CD4-positive, CD25-positive, alpha-beta regulatory T cell (primary cell): Measurements from ENCODE around the gene CMA1. TPM values are rescaled to one million over a fixed set of nuclear protein-coding genes. Genes with fewer than 3 reads are reported as not detected.

ENCODE experiments used
- ATAC-seq, 2 donors: fragments of 150-1000 bp; cut with Tn5 transposase; one replicate each; pipeline ENCODE4 v1.10.0; 2021; ENCODE audit warnings: low read depth in 2 of 2, moderate number of reproducible peaks in 2 of 2, moderate library complexity in 1 of 2
- DNase-seq, 3 donors: peaks; one replicate each; pipeline versions ENCODE4 v3.0.0 to v3.0.0-alpha.2; 2012 to 2022; ENCODE audit warnings: mixed read lengths in 1 of 3
- H3K27ac ChIP-seq: one replicate; pipeline ENCODE4 v1.7.0; 2013; ENCODE audit warnings: mild to moderate bottlenecking, low read length; ENCODE audit not compliant: insufficient read depth, poor library complexity, severe bottlenecking
- H3K27me3 ChIP-seq: one replicate; pipeline ENCODE4 v1.7.0; 2013; ENCODE audit warnings: low read length; ENCODE audit not compliant: control insufficient read depth, insufficient read depth
- H3K36me3 ChIP-seq: one replicate; pipeline ENCODE4 v1.7.0; 2013; ENCODE audit warnings: mild to moderate bottlenecking, low read length, moderate library complexity; ENCODE audit not compliant: control insufficient read depth, insufficient read depth
- H3K4me1 ChIP-seq: 2 replicates; pipeline ENCODE4 v1.7.0; 2013; ENCODE audit warnings: mild to moderate bottlenecking, low read length; ENCODE audit not compliant: insufficient read depth, control insufficient read depth, poor library complexity, severe bottlenecking
- H3K4me3 ChIP-seq: one replicate; pipeline ENCODE4 v1.7.0; 2013; ENCODE audit warnings: low read depth, mild to moderate bottlenecking, low read length, moderate library complexity
- H3K9me3 ChIP-seq, 2 experiments: 1 replicate in 1 of 2; 2 replicates in 1 of 2; pipeline ENCODE4 v1.7.0; 2013; ENCODE audit warnings: low read length in 2 of 2, mild to moderate bottlenecking in 1 of 2, moderate library complexity in 1 of 2; ENCODE audit not compliant: control insufficient read depth in 2 of 2
- H3K27ac Mint-ChIP-seq, 3 donors: one replicate each; pipeline ENCODE4 v1.8.0; 2020 to 2022; ENCODE audit warnings: mild to moderate bottlenecking in 3 of 3, mixed read lengths in 3 of 3, moderate library complexity in 2 of 3
- H3K27me3 Mint-ChIP-seq: one replicate; pipeline ENCODE4 v1.8.0; 2022; ENCODE audit warnings: mild to moderate bottlenecking, mixed read lengths
- H3K36me3 Mint-ChIP-seq: one replicate; pipeline ENCODE4 v1.8.0; 2020; ENCODE audit warnings: mixed read lengths
- H3K4me1 Mint-ChIP-seq, 4 donors: one replicate each; pipeline ENCODE4 v1.8.0; 2020 to 2022; ENCODE audit warnings: mixed read lengths in 4 of 4, mild to moderate bottlenecking in 1 of 4
- H3K4me3 Mint-ChIP-seq, 4 donors: one replicate each; pipeline ENCODE4 v1.8.0; 2020 to 2022; ENCODE audit warnings: mild to moderate bottlenecking in 4 of 4, mixed read lengths in 4 of 4, moderate library complexity in 3 of 4
- H3K9me3 Mint-ChIP-seq, 7 donors: one replicate each; pipeline ENCODE4 v1.8.0; 2020 to 2022; ENCODE audit warnings: mixed read lengths in 7 of 7, mild to moderate bottlenecking in 3 of 7, moderate library complexity in 2 of 7
- polyA plus RNA-seq, 4 donors: library from polyadenylated mRNA; unstranded; fragments of 300-500 nt; fragmentation: Illumina TruSeq; gene quantifications; one replicate each; pipeline ENCODE4 v1.2.3, GENCODE V29; 2021
- total RNA-seq: library from RNA; stranded (reverse); gene quantifications from one replicate; pipeline ENCODE4 v1.2.3, GENCODE V29; 2022

The CMA1 gene
- total and polyA plus RNA-seq, 5 donors from 2014 or later, result not detected

GRCh38 chr14:24465368-24465767, 42.7 kb downstream of the CMA1 start:
- Histone ChIP-seq H3K27ac (no peak overlapping the region), H3K4me3 (no peak overlapping the region), H3K36me3 (no peaks in the 10 kb centered on the region), H3K4me1 (peaks cover 7% of the 10 kb centered on the region), H3K9me3 (no peaks in the 10 kb centered on the region), H3K27me3 (no peaks in the 10 kb centered on the region)
- Mint-ChIP-seq H3K4me3 (no peak overlapping the region), H3K27ac (peak overlapping the region in 1 of 3 donors; percentile 82), H3K4me1 (peaks cover 4 to 27% (median 19%) of the 10 kb centered on the region in 4 donors), H3K9me3 (peaks cover 0 to 4% (median 1%) of the 10 kb centered on the region in 7 donors), H3K27me3 (peaks cover 5% of the 10 kb centered on the region), H3K36me3 (peaks cover 3% of the 10 kb centered on the region)
- ATAC-seq (peak in 1 of 2 donors; percentile 44), DNase-seq (no peak)

- Mint-ChIP-seq H3K4me3 (peak overlapping the region in 1 of 4 donors; percentile 14), H3K27me3 (peaks cover 5% of the 10 kb centered on the region), H3K9me3 (peaks cover 0 to 2% (median 0%) of the 10 kb centered on the region in 7 donors), H3K27ac (peak overlapping the region in 2 of 3 donors; percentile 4 to 72), H3K36me3 (peaks cover 3% of the 10 kb centered on the region), H3K4me1 (peaks cover 4 to 27% (median 19%) of the 10 kb centered on the region in 4 donors)
- Histone ChIP-seq H3K36me3 (no peaks in the 10 kb centered on the region), H3K27ac (no peak overlapping the region), H3K27me3 (no peaks in the 10 kb centered on the region), H3K4me3 (no peak overlapping the region), H3K4me1 (peaks cover 7% of the 10 kb centered on the region), H3K9me3 (no peaks in the 10 kb centered on the region)
- ATAC-seq (no peak), DNase-seq (no peak)
These were observed 43.9 kb downstream of the CMA1 start for GRCh38 chr14:24463884-24464785.

DNA sequence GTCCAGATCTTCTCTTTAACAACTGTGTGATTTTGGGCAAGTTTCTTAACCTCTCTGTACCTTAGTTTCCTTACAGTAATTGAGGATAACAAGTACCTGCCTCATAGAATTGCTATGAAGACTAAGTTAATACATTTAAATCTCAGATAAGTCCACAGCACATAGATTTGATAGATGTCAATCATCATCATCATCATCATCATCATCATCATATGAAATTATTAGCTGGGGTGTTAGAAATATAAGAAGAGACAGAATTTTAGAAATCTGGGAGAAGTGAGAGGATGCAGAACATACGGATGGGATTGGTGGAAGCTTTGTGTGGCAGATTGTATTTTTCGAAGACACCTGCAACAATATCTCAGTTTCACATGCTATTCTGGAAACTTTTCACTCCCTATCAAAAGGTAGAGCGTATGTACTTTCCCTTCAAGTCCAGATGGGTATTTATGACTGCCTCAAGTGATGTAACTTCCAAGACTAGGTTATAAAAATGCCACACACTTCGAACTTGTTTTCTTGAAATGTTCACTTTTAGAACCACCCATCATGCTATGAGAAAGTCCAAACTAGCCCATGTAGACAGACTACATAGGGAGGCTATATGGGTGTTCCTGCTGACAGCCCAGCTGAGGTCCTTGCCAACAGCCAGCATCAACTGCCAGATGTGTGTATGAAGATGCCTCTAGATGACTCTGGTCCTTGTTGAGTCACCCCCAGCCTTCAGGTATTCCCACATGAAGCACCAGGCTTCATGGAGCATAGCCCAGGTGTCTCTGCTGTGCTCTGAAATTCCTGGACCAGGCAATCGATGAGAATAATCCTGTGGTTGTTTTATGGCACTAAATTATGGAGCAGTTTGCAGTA, 44.8 kb downstream of the CMA1 start:
- no peaks in the 10 kb centered on the region for H3K27me3 ChIP-seq
- no peak overlapping the region for H3K4me3 ChIP-seq
- no peaks in the 10 kb centered on the region for H3K9me3 ChIP-seq
- DNase-seq (no peak), ATAC-seq (no peak)
- Mint-ChIP-seq H3K4me3 (no peak overlapping the region), H3K9me3 (peaks cover 0 to 2% (median 0%) of the 10 kb centered on the region in 7 donors), H3K27me3 (peaks cover 5% of the 10 kb centered on the region), H3K27ac (peak overlapping the region in 1 of 3 donors; percentile 2), H3K4me1 (peaks cover 4 to 27% (median 19%) of the 10 kb centered on the region in 4 donors), H3K36me3 (peaks cover 3% of the 10 kb centered on the region)
- peaks cover 7% of the 10 kb centered on the region for H3K4me1 ChIP-seq
- H3K36me3 ChIP-seq, result no peaks in the 10 kb centered on the region
- H3K27ac ChIP-seq, result no peak overlapping the region

DNA sequence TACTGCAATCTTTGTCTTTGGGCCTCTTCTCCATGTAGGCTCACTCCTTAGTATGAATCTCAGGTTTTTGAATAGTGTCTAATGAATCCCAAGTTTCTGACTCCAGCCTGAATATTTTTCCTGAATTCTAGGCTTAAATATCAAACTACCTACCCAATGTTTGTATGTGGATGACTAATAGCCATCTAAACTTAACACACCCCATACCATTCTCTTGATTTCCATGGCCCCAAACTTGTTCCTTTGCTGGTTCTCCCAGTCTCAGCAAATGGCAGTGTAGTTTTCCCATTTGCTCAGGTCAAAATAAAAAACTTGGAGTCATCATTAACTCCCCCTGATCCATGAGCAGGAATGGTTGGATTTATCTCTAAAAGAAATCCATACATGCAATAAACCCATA, 46.7 kb downstream of the CMA1 start:
- H3K9me3 ChIP-seq, result no peaks in the 10 kb centered on the region
- Mint-ChIP-seq H3K4me1 (peaks cover 4 to 24% (median 19%) of the 10 kb centered on the region in 4 donors), H3K9me3 (peaks cover 0 to 2% (median 0%) of the 10 kb centered on the region in 7 donors), H3K27me3 (no peaks in the 10 kb centered on the region), H3K36me3 (peaks cover 5% of the 10 kb centered on the region), H3K27ac (no peak overlapping the region), H3K4me3 (no peak overlapping the region)
- H3K4me1 ChIP-seq, result peaks cover 7% of the 10 kb centered on the region
- H3K36me3 ChIP-seq, result no peaks in the 10 kb centered on the region
- no peak overlapping the region for H3K27ac ChIP-seq
- H3K27me3 ChIP-seq, result peaks cover 2% of the 10 kb centered on the region
- no peak for ATAC-seq
- H3K4me3 ChIP-seq, result no peak overlapping the region
- no peak for DNase-seq

GRCh38 chr14:24459331-24459730, 48.7 kb downstream of the CMA1 start:
- peak overlapping the region in 1 of 3 donors; percentile 40 for H3K27ac Mint-ChIP-seq
- no peak overlapping the region for H3K27ac ChIP-seq
- peaks cover 2% of the 10 kb centered on the region for H3K27me3 ChIP-seq
- peaks cover under 1 to 14% (median 9%) of the 10 kb centered on the region in 4 donors for H3K4me1 Mint-ChIP-seq
- DNase-seq, result no peak
- H3K4me3 Mint-ChIP-seq, result peak overlapping the region in 1 of 4 donors; percentile 8
- peaks cover 0 to 2% (median 0%) of the 10 kb centered on the region in 7 donors for H3K9me3 Mint-ChIP-seq
- H3K4me3 ChIP-seq, result no peak overlapping the region
- H3K27me3 Mint-ChIP-seq, result no peaks in the 10 kb centered on the region
- ATAC-seq, result no peak
- peaks cover 5% of the 10 kb centered on the region for H3K36me3 Mint-ChIP-seq
- no peaks in the 10 kb centered on the region for H3K9me3 ChIP-seq
- H3K4me1 ChIP-seq, result no peaks in the 10 kb centered on the region
- H3K36me3 ChIP-seq, result no peaks in the 10 kb centered on the region

DNA sequence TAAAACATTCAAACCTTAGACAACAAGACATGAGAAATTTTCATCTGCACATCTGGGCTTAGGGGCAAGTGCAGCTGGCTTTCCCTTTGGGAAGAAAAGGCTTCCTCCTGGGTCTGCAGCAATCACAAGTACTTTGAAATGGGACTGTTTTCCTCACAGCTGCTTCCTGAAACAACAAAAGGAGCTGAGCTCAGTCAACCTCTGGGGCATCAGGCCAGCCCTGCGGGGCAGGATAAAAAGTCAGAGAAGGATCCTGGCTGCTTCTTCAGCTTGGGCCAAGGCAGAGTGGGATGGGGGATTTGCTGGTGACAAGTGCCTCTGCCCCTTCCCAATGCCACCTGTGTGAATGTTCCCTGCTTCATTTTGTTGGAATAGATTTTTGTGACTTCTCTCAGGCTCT, 49.3 kb downstream of the CMA1 start:
- DNase-seq, result no peak
- Histone ChIP-seq H3K4me1 (no peaks in the 10 kb centered on the region), H3K27me3 (peaks cover 2% of the 10 kb centered on the region), H3K36me3 (no peaks in the 10 kb centered on the region), H3K9me3 (no peaks in the 10 kb centered on the region), H3K27ac (no peak overlapping the region), H3K4me3 (no peak overlapping the region)
- Mint-ChIP-seq H3K27ac (no peak overlapping the region), H3K36me3 (peaks cover 8% of the 10 kb centered on the region), H3K9me3 (peaks cover 0 to 7% (median 2%) of the 10 kb centered on the region in 7 donors), H3K4me1 (peaks cover 0 to 8% (median 5%) of the 10 kb centered on the region in 4 donors), H3K4me3 (no peak overlapping the region), H3K27me3 (no peaks in the 10 kb centered on the region)
- ATAC-seq, result no peak

DNA sequence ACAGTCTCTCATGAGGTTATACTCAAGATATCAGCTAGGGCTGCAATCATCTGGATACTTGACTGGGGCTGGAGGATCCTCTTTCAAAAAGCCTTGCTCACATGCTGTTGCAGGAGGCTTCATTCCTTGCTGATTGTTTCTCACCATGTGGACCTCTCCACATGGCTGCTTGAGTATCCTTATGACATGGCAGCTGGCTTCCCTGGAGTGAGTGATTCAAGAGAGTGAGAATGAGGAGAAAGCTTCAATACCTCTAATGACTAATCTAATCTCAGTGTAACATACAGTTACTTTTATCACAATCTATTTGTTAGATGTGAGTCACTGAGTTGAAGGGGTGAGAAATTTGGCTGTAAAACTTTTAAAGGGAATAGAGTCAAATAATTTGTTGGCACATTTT, 51.1 kb downstream of the CMA1 start:
- Mint-ChIP-seq H3K36me3 (peaks cover 13% of the 10 kb centered on the region), H3K27me3 (no peaks in the 10 kb centered on the region), H3K4me3 (no peak overlapping the region), H3K4me1 (peaks cover 0 to 3% (median 0%) of the 10 kb centered on the region in 4 donors), H3K9me3 (peaks cover 0 to 9% (median 3%) of the 10 kb centered on the region in 7 donors), H3K27ac (no peak overlapping the region)
- no peaks in the 10 kb centered on the region for H3K9me3 ChIP-seq
- H3K27me3 ChIP-seq, result peaks cover 2% of the 10 kb centered on the region
- no peaks in the 10 kb centered on the region for H3K36me3 ChIP-seq
- DNase-seq (no peak), ATAC-seq (no peak)
- H3K27ac ChIP-seq, result no peak overlapping the region
- no peak overlapping the region for H3K4me3 ChIP-seq
- H3K4me1 ChIP-seq, result no peaks in the 10 kb centered on the region
